Measurements from ENCODE around the gene ENTPD7.
"Not testable (repeated sequence)": the region's sequence is repeated elsewhere in the genome, so short reads cannot be mapped to it uniquely, and the experiment has no call there.

ENTPD7 gene

GRCh38 chr10:99731306-99732032 lies 72.2 kb downstream of the ENTPD7 start:
- peak overlapping the region; percentile 100 for H3K27ac Mint-ChIP-seq
- peaks cover 34% of the 10 kb centered on the region for H3K36me3 Mint-ChIP-seq
- no peak for DNase-seq
- H3K4me1 Mint-ChIP-seq: peaks cover 37% of the 10 kb centered on the region
- CTCF ChIA-PET: interaction anchor here (0.9 to 1.5 kb wide), 6 partner anchors 9 to 314 kb away, joined by 3 to 7 read pairs (median 3); no protein-coding TSS in a partner anchor
- no peaks in the 10 kb centered on the region for H3K9me3 Mint-ChIP-seq
- H3K4me3 Mint-ChIP-seq: peak overlapping the region; percentile 99
- H3K27me3 Mint-ChIP-seq: no peaks in the 10 kb centered on the region

- peak; percentile 97 for DNase-seq
- Mint-ChIP-seq H3K9me3 (no peaks in the 10 kb centered on the region), H3K27me3 (no peaks in the 10 kb centered on the region), H3K36me3 (peaks cover 35% of the 10 kb centered on the region), H3K4me1 (peaks cover 37% of the 10 kb centered on the region), H3K4me3 (peak within 1 kb of the TSS; percentile 99), H3K27ac (peak within 1 kb of the TSS; percentile 100)
- CTCF ChIA-PET: interaction anchor here (0.8 to 1.5 kb wide), 9 partner anchors 9 to 113 kb away, joined by 3 to 7 read pairs (median 3); no protein-coding TSS in a partner anchor
Measured at GRCh38 chr10:99732033-99732842, 72.9 kb downstream of the ENTPD7 start, which contains the start of the genes COX15 and CUTC. Gene COX15, minus strand, starts transcription at chr10:99732127. Its CDS starts 78 bp downstream, at chr10:99732049. Gene CUTC, plus strand, starts transcription at chr10:99732234. Its CDS starts 115 bp downstream, at chr10:99732349.

- peaks cover 41% of the 10 kb centered on the region for H3K4me1 Mint-ChIP-seq
- peaks cover 33% of the 10 kb centered on the region for H3K36me3 Mint-ChIP-seq
- no peaks in the 10 kb centered on the region for H3K9me3 Mint-ChIP-seq
- CTCF ChIA-PET: interaction anchor here (1.2 kb wide), 1 partner anchor 20 kb away, joined by 3 read pairs; no protein-coding TSS in a partner anchor
- no peaks in the 10 kb centered on the region for H3K27me3 Mint-ChIP-seq
- H3K27ac Mint-ChIP-seq: peak overlapping the region; percentile 76
- H3K4me3 Mint-ChIP-seq: peak overlapping the region; percentile 58
- DNase-seq: no peak
Measured at GRCh38 chr10:99733366-99733765, 74.1 kb downstream of the ENTPD7 start.

- H3K27ac Mint-ChIP-seq: not testable (repeated sequence)
Measured at GRCh38 chr10:99734111-99734510, 74.8 kb downstream of the ENTPD7 start.

DNA sequence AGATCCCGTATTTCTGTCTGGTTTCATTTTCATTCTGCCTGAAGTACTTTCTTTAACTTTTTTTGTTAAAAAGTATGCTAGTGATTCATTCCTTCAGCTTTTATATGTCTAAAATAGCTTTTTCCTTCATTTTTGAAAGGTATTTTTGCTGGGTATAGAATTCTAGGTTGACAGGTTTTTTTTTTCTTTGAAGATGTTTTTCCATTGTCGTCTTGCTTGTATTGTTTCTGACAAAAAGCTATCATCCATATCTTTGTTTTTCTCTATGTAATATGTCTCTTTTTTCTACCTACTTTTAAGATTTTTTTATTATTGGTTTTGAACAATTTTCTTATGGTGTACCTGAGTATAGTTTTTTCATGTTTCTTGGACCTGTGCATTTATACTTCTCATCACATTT lies 81.0 kb downstream of the ENTPD7 start:
- DNase-seq: no peak
- peaks cover 77% of the 10 kb centered on the region for H3K36me3 Mint-ChIP-seq
- no peak overlapping the region for H3K4me3 Mint-ChIP-seq
- peaks cover 18% of the 10 kb centered on the region for H3K9me3 Mint-ChIP-seq
- H3K4me1 Mint-ChIP-seq: peaks cover 10% of the 10 kb centered on the region
- no peak overlapping the region for H3K27ac Mint-ChIP-seq
- no peaks in the 10 kb centered on the region for H3K27me3 Mint-ChIP-seq
- CTCF ChIA-PET: interaction anchor here (1.9 kb wide), 1 partner anchor 8 kb away, joined by 5 read pairs; the partner anchor contains the start of genes COX15 and CUTC

More at GRCh38 chr10:99734111-99734510, 74.8 kb downstream of the ENTPD7 start:
- H3K9me3 Mint-ChIP-seq, DNase-seq, H3K4me3 Mint-ChIP-seq, H3K27me3 Mint-ChIP-seq, CTCF ChIA-PET: not testable (repeated sequence)
- Mint-ChIP-seq H3K4me1 (peaks cover 37% of the 10 kb centered on the region), H3K36me3 (peaks cover 35% of the 10 kb centered on the region)

DNA sequence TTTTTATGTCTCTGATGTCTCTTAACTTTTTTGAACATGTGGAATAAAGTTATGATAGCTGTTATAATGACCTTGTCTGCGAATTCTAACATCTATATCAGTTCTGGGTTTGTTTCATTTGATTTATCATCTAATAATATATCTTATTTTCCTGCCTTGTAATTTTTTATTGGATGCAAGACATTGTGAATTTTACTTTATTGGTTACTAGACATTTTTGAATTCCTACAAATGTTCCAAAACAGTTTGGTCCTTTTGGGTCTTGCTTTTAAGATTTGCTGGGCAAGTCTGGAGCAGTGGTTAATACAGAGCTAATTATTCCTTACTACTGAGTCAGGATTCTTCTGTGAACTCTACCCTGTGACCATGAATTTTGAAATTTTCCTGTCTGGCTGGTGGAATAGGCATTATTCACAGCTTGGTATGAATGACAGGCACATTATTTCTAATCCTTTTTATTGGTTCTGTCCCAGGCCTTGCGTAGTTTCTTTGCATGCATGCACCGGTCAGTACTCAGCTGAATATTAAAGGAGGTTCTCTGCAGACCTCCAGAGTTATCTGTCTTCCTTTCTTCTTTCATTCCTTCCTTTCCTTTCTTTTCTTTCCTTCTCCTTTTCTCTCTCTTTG lies 81.7 kb downstream of the ENTPD7 start:
- Mint-ChIP-seq H3K27ac (no peak overlapping the region), H3K4me1 (peaks cover 6% of the 10 kb centered on the region), H3K27me3 (no peaks in the 10 kb centered on the region), H3K4me3 (no peak overlapping the region), H3K9me3 (peaks cover 18% of the 10 kb centered on the region), H3K36me3 (peaks cover 72% of the 10 kb centered on the region)
- CTCF ChIA-PET: interaction anchor here (1.9 kb wide), 1 partner anchor 9 kb away, joined by 5 read pairs; the partner anchor contains the start of genes COX15 and CUTC
- DNase-seq: no peak

GRCh38 chr10:99742254-99742653 lies 82.9 kb downstream of the ENTPD7 start:
- CTCF ChIA-PET: no interaction called here
- no peak overlapping the region for H3K27ac Mint-ChIP-seq
- peaks cover 5% of the 10 kb centered on the region for H3K4me1 Mint-ChIP-seq
- H3K9me3 Mint-ChIP-seq: peaks cover 18% of the 10 kb centered on the region
- no peak for DNase-seq
- H3K27me3 Mint-ChIP-seq: no peaks in the 10 kb centered on the region
- no peak overlapping the region for H3K4me3 Mint-ChIP-seq
- peaks cover 69% of the 10 kb centered on the region for H3K36me3 Mint-ChIP-seq

DNA sequence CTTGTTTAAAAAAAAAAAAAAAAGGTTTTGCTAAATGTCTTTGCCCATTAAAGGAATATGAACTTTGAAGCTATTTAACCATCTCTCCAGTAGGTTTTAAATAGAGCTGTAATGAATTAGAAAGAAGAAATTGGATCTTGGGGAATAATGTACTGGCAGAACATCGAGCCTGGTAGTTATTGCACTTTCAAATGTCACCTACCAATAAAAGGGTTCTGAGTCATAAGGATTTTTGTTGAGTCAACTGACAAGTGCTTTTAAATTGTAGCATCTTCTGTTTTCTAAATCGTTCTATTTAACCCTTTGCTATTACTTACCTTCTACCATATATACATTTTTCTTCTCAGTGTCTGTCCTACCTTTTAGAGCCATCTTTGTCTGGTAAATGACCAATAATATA lies 83.4 kb downstream of the ENTPD7 start:
- CTCF ChIA-PET: interaction anchor here (1.7 kb wide), 1 partner anchor 10 kb away, joined by 7 read pairs; the partner anchor contains the start of genes COX15 and CUTC
- Mint-ChIP-seq H3K27ac (no peak overlapping the region), H3K4me1 (peaks cover 2% of the 10 kb centered on the region), H3K9me3 (peaks cover 18% of the 10 kb centered on the region), H3K4me3 (no peak overlapping the region), H3K36me3 (peaks cover 65% of the 10 kb centered on the region), H3K27me3 (no peaks in the 10 kb centered on the region)
- no peak for DNase-seq

DNA sequence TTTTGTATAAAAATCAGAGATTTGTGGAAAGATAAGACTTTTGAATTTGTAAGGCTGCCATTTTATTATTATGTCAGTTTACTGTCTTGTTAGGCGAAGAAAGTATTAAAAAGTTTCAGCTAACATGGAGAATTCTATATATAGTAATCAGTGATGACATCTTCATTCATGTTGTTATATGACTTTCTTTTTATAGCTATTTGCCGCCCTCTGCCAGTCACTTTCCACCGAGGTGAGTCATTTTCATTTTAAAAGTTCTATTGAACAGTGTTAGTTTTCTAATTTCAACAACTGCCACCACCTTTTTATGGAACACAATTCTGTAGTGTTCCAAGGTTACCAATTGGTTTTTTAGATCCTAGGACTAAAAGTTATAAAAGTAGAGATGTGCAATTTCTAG lies 84.5 kb downstream of the ENTPD7 start:
- CTCF ChIA-PET: interaction anchor here (1.7 kb wide), 1 partner anchor 11 kb away, joined by 7 read pairs; the partner anchor contains the start of genes COX15 and CUTC
- Mint-ChIP-seq H3K27me3 (no peaks in the 10 kb centered on the region), H3K4me3 (no peak overlapping the region), H3K4me1 (peaks cover 2% of the 10 kb centered on the region), H3K9me3 (peaks cover 18% of the 10 kb centered on the region), H3K36me3 (peaks cover 66% of the 10 kb centered on the region), H3K27ac (no peak overlapping the region)
- no peak for DNase-seq

DNA sequence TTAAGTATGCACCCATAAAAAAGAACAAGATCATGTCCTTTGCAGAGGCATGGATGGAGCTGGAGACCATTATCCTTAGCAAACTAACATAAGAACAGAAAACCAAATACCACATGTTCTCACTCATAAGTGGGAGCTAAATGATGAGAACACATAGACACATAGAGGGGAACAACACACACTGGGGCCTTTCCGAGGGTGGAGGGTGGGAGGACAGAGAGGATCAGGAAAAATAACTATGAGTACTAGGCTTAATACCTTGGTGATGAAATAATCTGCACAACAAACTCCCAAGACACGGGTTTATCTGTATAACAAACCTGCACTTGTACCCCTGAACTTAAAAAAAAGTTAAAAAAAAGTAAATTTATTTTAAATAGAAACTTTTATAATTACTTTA lies 86.9 kb downstream of the ENTPD7 start:
- peaks cover 60% of the 10 kb centered on the region for H3K36me3 Mint-ChIP-seq
- CTCF ChIA-PET: interaction anchor here (1.2 kb wide), 1 partner anchor 14 kb away, joined by 3 read pairs; the partner anchor contains the start of gene CUTC
- H3K4me1 Mint-ChIP-seq, H3K27ac Mint-ChIP-seq, H3K4me3 Mint-ChIP-seq, DNase-seq, H3K27me3 Mint-ChIP-seq, H3K9me3 Mint-ChIP-seq: not testable (repeated sequence)

DNA sequence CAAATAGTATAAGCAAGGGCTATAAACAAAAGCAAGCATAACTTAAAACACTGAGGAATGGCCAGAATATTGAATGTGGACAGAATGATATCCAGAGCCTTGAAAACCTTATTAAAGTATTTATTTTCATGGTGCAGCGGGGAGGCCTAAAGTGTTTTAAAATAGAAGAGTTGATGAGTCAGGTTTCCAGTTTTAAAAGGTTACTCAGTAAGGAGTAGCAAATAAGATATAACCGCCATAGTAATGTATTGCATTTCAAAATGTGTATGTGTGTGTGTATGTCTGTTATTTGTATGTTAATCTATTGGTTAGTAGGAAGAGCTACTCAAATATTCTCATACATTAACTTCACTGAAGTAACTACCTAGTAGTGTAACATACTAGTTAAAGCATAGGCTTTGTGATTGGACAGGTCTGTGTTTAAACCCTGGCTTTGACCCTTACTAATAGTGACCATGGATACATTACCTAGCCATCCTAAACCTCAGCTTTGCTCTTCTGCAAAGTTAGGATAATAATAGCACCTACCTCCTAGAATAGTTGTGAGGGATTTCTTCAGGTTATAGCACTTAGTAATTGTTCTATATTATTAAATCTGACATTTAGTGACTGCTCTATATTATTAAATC lies 89.6 kb downstream of the ENTPD7 start:
- no peaks in the 10 kb centered on the region for H3K9me3 Mint-ChIP-seq
- CTCF ChIA-PET: no interaction called here
- no peak overlapping the region for H3K27ac Mint-ChIP-seq
- no peaks in the 10 kb centered on the region for H3K4me1 Mint-ChIP-seq
- no peak for DNase-seq
- H3K36me3 Mint-ChIP-seq: peaks cover 39% of the 10 kb centered on the region
- no peak overlapping the region for H3K4me3 Mint-ChIP-seq
- H3K27me3 Mint-ChIP-seq: no peaks in the 10 kb centered on the region

GRCh38 chr10:99750641-99751040 lies 91.3 kb downstream of the ENTPD7 start:
- no peak overlapping the region for H3K4me3 Mint-ChIP-seq
- no peaks in the 10 kb centered on the region for H3K27me3 Mint-ChIP-seq
- CTCF ChIA-PET: no interaction called here
- H3K9me3 Mint-ChIP-seq: no peaks in the 10 kb centered on the region
- H3K36me3 Mint-ChIP-seq: peaks cover 45% of the 10 kb centered on the region
- no peak overlapping the region for H3K27ac Mint-ChIP-seq
- H3K4me1 Mint-ChIP-seq: no peaks in the 10 kb centered on the region
- DNase-seq: no peak

GRCh38 chr10:99754670-99755069 lies 95.4 kb downstream of the ENTPD7 start:
- no peak for DNase-seq
- no peaks in the 10 kb centered on the region for H3K4me1 Mint-ChIP-seq
- H3K27ac Mint-ChIP-seq: no peak overlapping the region
- H3K9me3 Mint-ChIP-seq: no peaks in the 10 kb centered on the region
- CTCF ChIA-PET: interaction anchor here (0.7 kb wide), 1 partner anchor 15 kb away, joined by 3 read pairs; no protein-coding TSS in a partner anchor
- H3K27me3 Mint-ChIP-seq: no peaks in the 10 kb centered on the region
- peaks cover 59% of the 10 kb centered on the region for H3K36me3 Mint-ChIP-seq
- H3K4me3 Mint-ChIP-seq: no peak overlapping the region
